Natural killer cell (primary cell): ENCODE data around the gene MUC5AC. TPM values are rescaled to one million over a fixed set of nuclear protein-coding genes. Genes with fewer than 3 reads are reported as not detected.

Experiments
- ATAC-seq, 3 donors: fragments of 150-1000 bp in 2 of 3; fragments of 200-7000 bp in 1 of 3; cut with Tn5 transposase; 1 replicate in 1 of 3; 2 replicates in 2 of 3; pipeline ENCODE4 v1.10.0; 2021; ENCODE audit warnings: mild to moderate bottlenecking in 2 of 3, moderate library complexity in 2 of 3
- DNase-seq, 2 donors: peaks; one replicate each; pipeline versions ENCODE4 v3.0.0 to v3.0.0-alpha.2; 2013 to 2021; ENCODE audit warnings: mixed read lengths in 1 of 2
- H3K27ac ChIP-seq: one replicate; pipeline ENCODE4 v1.5.1; 2013; ENCODE audit warnings: mild to moderate bottlenecking, low read length
- H3K27me3 ChIP-seq: one replicate; pipeline ENCODE4 v1.6.1; 2013; ENCODE audit warnings: low read length; ENCODE audit not compliant: control insufficient read depth, insufficient read depth
- H3K36me3 ChIP-seq: one replicate; pipeline ENCODE4 v1.6.1; 2013; ENCODE audit warnings: low read length; ENCODE audit not compliant: control insufficient read depth, insufficient read depth
- H3K4me1 ChIP-seq: one replicate; pipeline ENCODE4 v1.6.1; 2013; ENCODE audit warnings: low read length; ENCODE audit not compliant: control insufficient read depth, insufficient read depth
- H3K4me3 ChIP-seq: one replicate; pipeline ENCODE4 v1.5.1; 2013; ENCODE audit warnings: low read length
- H3K9me3 ChIP-seq: one replicate; pipeline ENCODE4 v1.6.1; 2013; ENCODE audit warnings: low read length; ENCODE audit not compliant: control insufficient read depth, insufficient read depth
- H3K27ac Mint-ChIP-seq, 2 donors: one replicate each; pipeline ENCODE4 v1.8.0; 2022; ENCODE audit warnings: mild to moderate bottlenecking in 2 of 2, mixed read lengths in 2 of 2, moderate library complexity in 1 of 2
- H3K27me3 Mint-ChIP-seq, 2 donors: one replicate each; pipeline ENCODE4 v1.8.0; 2022; ENCODE audit warnings: low read depth in 2 of 2, mixed read lengths in 2 of 2
- H3K36me3 Mint-ChIP-seq: one replicate; pipeline ENCODE4 v1.8.0; 2022; ENCODE audit warnings: mixed read lengths
- H3K4me1 Mint-ChIP-seq, 2 donors: one replicate each; pipeline ENCODE4 v1.8.0; 2022; ENCODE audit warnings: mixed read lengths in 2 of 2
- H3K4me3 Mint-ChIP-seq: one replicate; pipeline ENCODE4 v1.8.0; 2022; ENCODE audit warnings: mild to moderate bottlenecking, moderate library complexity, mixed read lengths
- H3K9me3 Mint-ChIP-seq, 2 donors: one replicate each; pipeline ENCODE4 v1.8.0; 2022; ENCODE audit warnings: mixed read lengths in 2 of 2
- CTCF ChIP-seq: fragments of 200-600 bp; IDR thresholded peaks from one replicate; pipeline ENCODE4 v1.8.0; 2022; ENCODE audit warnings: antibody characterized with exemption
- WGBS: methylation state at CpG from one replicate; pipeline ENCODE4 v1.1.7; 2013; ENCODE audit warnings: missing lambda C conversion rate; ENCODE audit not compliant: insufficient coverage; 5-methylcytosine and 5-hydroxymethylcytosine counted together
- intact Hi-C: fragments of 100-400 bp; cut with micrococcal nuclease; formaldehyde crosslinking; loops from one replicate; pipeline ENCODE4 v1.14.2; 2022
- total RNA-seq, 4 donors: library from RNA; stranded (reverse); fragments of 120-200 nt in 1 of 4; gene quantifications; one replicate each; pipeline versions ENCODE4 v1.2.3 to v1.2.4, GENCODE V29; 2013 to 2022

MUC5AC gene
- total RNA-seq, 3 donors from 2014 or later (not counting 1 experiment from before 2014, with no cell fraction given): not detected

GRCh38 chr11:1223346-1224110 lies 65.8 kb downstream of the MUC5AC start:
- H3K4me3 ChIP-seq: no peak overlapping the region
- intact Hi-C loops: no loop called here
- no peak overlapping the region for H3K27ac ChIP-seq
- Mint-ChIP-seq H3K27me3 (no peaks in the 10 kb centered on the region), H3K36me3 (no peaks in the 10 kb centered on the region), H3K27ac (no peak overlapping the region), H3K4me3 (no peak overlapping the region), H3K4me1 (no peaks in the 10 kb centered on the region), H3K9me3 (no peaks in the 10 kb centered on the region)
- WGBS: 80% methylated on average over 21 of the region's 22 CpGs
- H3K9me3 ChIP-seq: no peaks in the 10 kb centered on the region
- ATAC-seq (no peak), DNase-seq (no peak)
- H3K27me3 ChIP-seq: no peaks in the 10 kb centered on the region
- TF ChIP-seq CTCF: no peak
- H3K36me3 ChIP-seq: no peaks in the 10 kb centered on the region
- no peaks in the 10 kb centered on the region for H3K4me1 ChIP-seq

- DNase-seq (no peak), ATAC-seq (no peak)
- intact Hi-C loops: no loop called here
- Histone ChIP-seq H3K27ac (no peak overlapping the region), H3K27me3 (no peaks in the 10 kb centered on the region), H3K4me1 (no peaks in the 10 kb centered on the region), H3K4me3 (no peak overlapping the region), H3K36me3 (no peaks in the 10 kb centered on the region), H3K9me3 (no peaks in the 10 kb centered on the region)
- H3K9me3 Mint-ChIP-seq: no peaks in the 10 kb centered on the region
- no peaks in the 10 kb centered on the region for H3K27me3 Mint-ChIP-seq
- H3K27ac Mint-ChIP-seq: no peak overlapping the region
- H3K36me3 Mint-ChIP-seq: no peaks in the 10 kb centered on the region
- no peak for TF ChIP-seq CTCF
- 62% methylated on average over 7 of the region's 7 CpGs for WGBS
- no peak overlapping the region for H3K4me3 Mint-ChIP-seq
- H3K4me1 Mint-ChIP-seq: no peaks in the 10 kb centered on the region
These were observed 66.3 kb downstream of the MUC5AC start for GRCh38 chr11:1224111-1224490.

- WGBS: 72% methylated on average over 26 of the region's 27 CpGs
- intact Hi-C loops: no loop called here
- TF ChIP-seq CTCF: no peak
- H3K36me3 Mint-ChIP-seq: no peaks in the 10 kb centered on the region
- H3K4me1 Mint-ChIP-seq: no peaks in the 10 kb centered on the region
- DNase-seq (no peak), ATAC-seq (no peak)
- Histone ChIP-seq H3K36me3 (no peaks in the 10 kb centered on the region), H3K27me3 (no peaks in the 10 kb centered on the region), H3K4me1 (no peaks in the 10 kb centered on the region), H3K9me3 (no peaks in the 10 kb centered on the region), H3K4me3 (no peak overlapping the region), H3K27ac (no peak overlapping the region)
- no peak overlapping the region for H3K27ac Mint-ChIP-seq
- no peaks in the 10 kb centered on the region for H3K9me3 Mint-ChIP-seq
- no peaks in the 10 kb centered on the region for H3K27me3 Mint-ChIP-seq
- no peak overlapping the region for H3K4me3 Mint-ChIP-seq
These were observed 67.0 kb downstream of the MUC5AC start for GRCh38 chr11:1224491-1225385.
